ENCODE results near the gene RAPGEF1.

- TF ChIP-seq POLR2A (IDR thresholded peaks at IDR 0.05) (no peak), CTCF (IDR thresholded peaks at IDR 0.05) (no peak)
Measured at GRCh38 chr9:131609099-131609830, 130.6 kb downstream of the RAPGEF1 start.
